Mesangial cell (primary cell): ENCODE measurements around the gene GAGE12C. TPM values are rescaled to one million over a fixed set of nuclear protein-coding genes. Genes with fewer than 3 reads are reported as not detected.

ENCODE experiments used
- total RNA-seq: library from RNA; depleted of rRNA; stranded (reverse); fragments of >200 nt; gene quantifications from 2 replicates; pipeline ENCODE4 v1.2.3, GENCODE V29; 2015

Gene GAGE12C
- total RNA-seq, result not detected in 2 replicates

GRCh38 chrX:49531877-49532276, at the start of gene GAGE12C:
GAGE12C (plus strand) TSS chrX:49532177; CDS start chrX:49533332, 1,155 bp downstream.

GRCh38 chrX:49541433-49541832, 9.5 kb downstream of the GAGE12C start, which contains the start of gene GAGE12D:
GAGE12D (plus strand) TSS chrX:49541733; CDS start chrX:49542888, 1,155 bp downstream.

GRCh38 chrX:49550989-49551388, 19.0 kb downstream of the GAGE12C start, which contains the start of gene GAGE12E:
GAGE12E (plus strand) TSS chrX:49551289; CDS start chrX:49552444, 1,155 bp downstream.

GRCh38 chrX:49560542-49560941, 28.6 kb downstream of the GAGE12C start, which contains the start of gene GAGE12F:
GAGE12F (plus strand) TSS chrX:49560842; CDS start chrX:49561997, 1,155 bp downstream.

GRCh38 chrX:49570100-49570499, 38.1 kb downstream of the GAGE12C start, which contains the start of gene GAGE12G:
GAGE12G (plus strand) TSS chrX:49570400; CDS start chrX:49571555, 1,155 bp downstream.

GRCh38 chrX:49579649-49580048, 47.7 kb downstream of the GAGE12C start, which contains the start of gene GAGE12H:
GAGE12H (plus strand) TSS chrX:49579949; CDS start chrX:49581104, 1,155 bp downstream.

Other genes starting within 250 kb of the GAGE12C start
- gene GAGE10, start 228.5 kb upstream of the GAGE12C start, total RNA-seq, result not detected in 2 replicates
- not detected in 2 replicates for gene GAGE12J, start 210.1 kb upstream of the GAGE12C start, total RNA-seq
- gene GAGE13, start 200.6 kb upstream of the GAGE12C start, total RNA-seq, result not detected in 2 replicates
- not detected in 2 replicates for gene GAGE12D, start 9.6 kb downstream of the GAGE12C start, total RNA-seq
- not detected in 2 replicates for gene GAGE12E, start 19.1 kb downstream of the GAGE12C start, total RNA-seq
- not detected in 2 replicates for gene GAGE12F, start 28.7 kb downstream of the GAGE12C start, total RNA-seq
- gene GAGE12G, start 38.2 kb downstream of the GAGE12C start, total RNA-seq, result not detected in 2 replicates
- gene GAGE12H, start 47.8 kb downstream of the GAGE12C start, total RNA-seq, result not detected in 2 replicates
- gene GAGE2A, start 57.3 kb downstream of the GAGE12C start, total RNA-seq, result not detected in 2 replicates
- not detected in 2 replicates for gene GAGE1, start 66.8 kb downstream of the GAGE12C start, total RNA-seq
- not detected in 2 replicates for gene PAGE1, start 163.8 kb downstream of the GAGE12C start, total RNA-seq